Stimulated activated CD4-positive, alpha-beta T cell treated with anti-CD3 and anti-CD28 coated beads, Interleukin-4, amount 100 ng/mL, for 48 hours (primary cell): Measurements from ENCODE around the gene EMX2.

Experiments used
- DNase-seq, 2 donors: peaks; one replicate each; pipeline ENCODE4 v3.0.0-alpha.2; 2020; ENCODE audit warnings: low read depth in 2 of 2

EMX2 gene

GRCh38 chr10:117532003-117532385 lies 10.6 kb upstream of the EMX2 start:
- no peak for DNase-seq

GRCh38 chr10:117532451-117533107 lies 10.0 kb upstream of the EMX2 start:
- DNase-seq = no peak

GRCh38 chr10:117533507-117534281 lies 8.9 kb upstream of the EMX2 start:
- DNase-seq = no peak

- no peak for DNase-seq
Measured at GRCh38 chr10:117534321-117535297, 7.9 kb upstream of the EMX2 start.

- DNase-seq = no peak
Measured at GRCh38 chr10:117535298-117536071, 7.1 kb upstream of the EMX2 start.

GRCh38 chr10:117536072-117536865 lies 6.3 kb upstream of the EMX2 start:
- no peak for DNase-seq

- DNase-seq = no peak
Measured at GRCh38 chr10:117536866-117537435, 5.6 kb upstream of the EMX2 start.

- no peak for DNase-seq
Measured at GRCh38 chr10:117537436-117537903, 5.1 kb upstream of the EMX2 start.

- DNase-seq = no peak
Measured at GRCh38 chr10:117537904-117538524, 4.5 kb upstream of the EMX2 start.

GRCh38 chr10:117539361-117539773 lies 3.2 kb upstream of the EMX2 start:
- no peak for DNase-seq

GRCh38 chr10:117539903-117540639 lies 2.5 kb upstream of the EMX2 start:
- DNase-seq = no peak

- DNase-seq = no peak
Measured at GRCh38 chr10:117540640-117541404, 1.7 kb upstream of the EMX2 start.

GRCh38 chr10:117541405-117541908 lies 1.1 kb upstream of the EMX2 start:
- DNase-seq = no peak

- no peak for DNase-seq
Measured at GRCh38 chr10:117541909-117542705, 439 bp upstream of the EMX2 start.

GRCh38 chr10:117543225-117544003 lies 868 bp downstream of the EMX2 start:
- DNase-seq = no peak

GRCh38 chr10:117544004-117544701 lies 1.6 kb downstream of the EMX2 start:
- no peak for DNase-seq
